ENCODE measurements around the gene FMNL2.

The FMNL2 gene

DNA sequence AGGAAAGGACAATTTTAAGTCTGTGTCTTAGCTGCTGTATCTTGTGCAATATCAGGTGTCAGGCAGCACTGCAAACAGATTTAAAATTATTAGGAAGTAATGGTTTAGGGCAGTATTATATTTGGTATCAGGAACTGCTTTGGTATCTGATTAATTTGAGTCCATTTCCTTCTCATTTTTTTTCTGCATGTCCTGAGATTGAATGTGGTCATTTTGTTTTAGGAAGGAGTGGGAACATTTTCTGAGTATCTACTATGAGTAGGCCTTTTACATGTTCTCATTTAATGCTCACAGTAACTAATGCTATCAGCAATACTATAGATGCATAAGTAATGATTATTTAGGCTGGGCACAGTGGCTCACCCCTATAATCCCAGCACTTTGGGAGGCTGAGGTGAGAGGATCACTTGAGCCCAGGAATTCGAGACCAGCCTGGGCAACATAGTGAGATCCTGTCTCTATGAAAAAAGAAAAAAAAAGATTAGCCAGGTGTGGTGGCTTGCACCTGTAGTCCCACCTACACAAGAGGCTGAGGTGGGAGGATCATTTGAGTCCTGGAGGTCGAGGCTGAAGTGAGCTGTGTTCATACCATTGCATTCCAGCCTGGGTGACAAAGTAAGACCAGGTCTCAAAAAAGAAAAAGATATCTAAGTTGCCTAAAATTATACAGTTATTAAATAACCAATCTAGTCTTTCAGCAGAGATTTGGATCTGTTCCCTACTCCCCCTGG lies 4.7 kb downstream of the FMNL2 start:
- no peak for DNase-seq (ENCODE audit: low read depth)

GRCh38 chr2:152342259-152343046 lies 7.5 kb downstream of the FMNL2 start:
- DNase-seq (ENCODE audit: low read depth), result no peak

GRCh38 chr2:152343426-152343825 lies 8.5 kb downstream of the FMNL2 start:
- DNase-seq (ENCODE audit: low read depth), result no peak

DNA sequence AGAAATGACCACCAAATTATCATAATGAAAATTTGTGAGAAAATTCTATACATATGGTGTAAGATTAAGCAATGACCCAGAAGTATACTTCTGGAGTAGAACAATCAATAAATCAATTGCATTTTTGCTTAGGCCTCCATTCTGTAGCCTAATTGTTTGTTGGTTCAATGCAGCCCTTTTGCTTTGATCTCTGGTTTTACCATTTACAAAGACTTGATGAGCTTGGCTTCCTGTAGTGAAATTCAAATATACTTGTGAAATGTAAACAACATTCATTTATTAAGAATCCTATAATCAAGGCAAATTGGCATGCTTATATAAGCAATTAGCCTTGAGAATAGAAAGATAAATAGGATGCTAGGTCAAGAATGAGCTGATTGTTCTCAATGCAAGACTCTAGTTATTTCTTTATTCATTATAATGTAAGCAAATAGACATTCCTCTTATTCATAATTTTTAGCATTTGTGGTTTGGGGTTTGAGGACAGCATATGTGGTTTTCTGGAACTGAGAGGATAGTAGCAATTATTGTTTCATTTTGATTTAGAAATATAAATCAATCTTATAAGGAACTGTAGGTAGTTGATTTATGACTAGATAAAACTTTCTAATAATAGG lies 9.7 kb downstream of the FMNL2 start:
- DNase-seq (ENCODE audit: low read depth), result no peak

DNA sequence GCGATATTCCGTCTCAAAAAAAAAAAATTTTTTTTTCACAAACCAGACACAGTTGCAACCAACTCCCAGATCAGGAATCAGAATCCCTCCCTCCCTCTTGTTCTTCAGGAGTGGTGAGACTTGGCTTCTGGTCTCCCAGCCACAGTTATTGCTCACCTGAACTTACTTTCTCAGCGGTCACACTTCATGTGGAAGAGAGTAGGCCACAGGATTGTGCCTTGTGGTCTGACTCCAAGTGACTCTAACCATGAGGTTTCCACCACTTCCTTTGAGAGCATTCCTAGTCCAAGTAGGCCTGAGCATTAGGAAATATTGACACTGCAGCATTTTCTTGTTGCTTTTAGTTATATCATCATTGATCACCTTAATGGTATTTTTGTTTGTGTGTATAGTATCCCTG lies 12.1 kb downstream of the FMNL2 start:
- peak; percentile 90 for DNase-seq (ENCODE audit: low read depth)

DNA sequence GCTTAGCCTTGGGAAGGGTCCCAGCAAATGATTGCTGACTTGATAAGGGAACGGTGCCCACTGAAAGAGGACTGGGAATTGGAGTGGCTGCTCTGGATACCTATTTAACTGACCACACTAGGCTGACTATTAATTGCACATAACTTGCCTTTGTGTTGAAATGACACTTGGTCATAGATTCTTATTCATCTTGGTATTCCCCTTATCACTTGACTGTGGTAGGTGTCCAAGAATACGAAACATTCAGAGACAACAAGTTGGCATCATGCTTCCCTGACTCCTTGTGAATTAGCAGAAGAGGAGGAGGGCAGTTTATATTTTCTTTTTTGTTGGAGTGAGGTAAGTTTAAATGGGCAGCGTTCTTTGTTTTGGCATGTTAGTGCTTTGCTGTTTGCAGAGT lies 13.4 kb downstream of the FMNL2 start:
- peak; percentile 47 for DNase-seq (ENCODE audit: low read depth)

DNA sequence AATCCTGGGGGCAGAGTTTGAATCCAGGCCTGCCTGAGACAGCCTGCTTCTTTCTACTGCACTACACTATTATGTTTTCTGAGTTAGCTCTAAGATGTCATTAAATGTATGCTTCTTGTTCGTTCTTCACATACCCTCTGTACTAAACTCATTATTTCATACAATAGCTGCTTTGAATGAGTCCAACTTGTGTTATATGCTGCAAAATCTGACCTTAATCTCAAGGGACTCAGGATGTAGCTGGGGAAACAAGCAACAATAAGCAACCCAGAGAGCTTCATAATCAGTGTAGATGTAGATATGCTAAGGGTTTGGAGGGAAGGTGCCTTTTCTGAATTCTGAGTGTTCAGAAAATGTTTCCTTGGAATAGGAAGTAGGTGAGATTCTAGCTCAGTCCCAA lies 14.4 kb downstream of the FMNL2 start:
- DNase-seq (ENCODE audit: low read depth), result no peak

DNA sequence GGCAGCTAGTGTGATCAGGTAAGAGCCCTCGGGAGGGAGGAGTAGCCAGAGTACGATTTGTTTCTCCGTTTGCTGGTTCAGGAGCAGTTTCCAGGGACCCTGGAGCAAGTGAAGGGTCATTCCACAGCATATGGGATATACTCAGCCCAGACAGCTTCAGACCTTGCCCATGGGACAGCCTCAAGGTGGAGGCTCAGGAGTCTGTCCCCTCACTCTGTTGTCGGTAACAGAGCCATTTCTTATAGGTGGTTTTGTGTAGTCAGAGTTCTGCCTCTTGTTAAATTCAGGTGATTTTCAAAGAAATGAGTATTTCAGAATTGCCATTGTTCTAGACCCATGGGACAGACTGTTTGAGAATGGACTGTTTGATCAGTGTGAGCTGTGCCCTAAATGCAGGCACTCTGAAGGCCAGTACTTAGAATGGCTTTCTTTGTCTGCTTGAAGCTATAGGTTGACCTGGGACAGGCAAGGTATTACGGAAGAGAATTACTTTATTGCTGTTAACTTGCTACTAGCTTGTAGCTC lies 15.2 kb downstream of the FMNL2 start:
- no peak for DNase-seq (ENCODE audit: low read depth)

- no peak for DNase-seq (ENCODE audit: low read depth)
Measured at GRCh38 chr2:152352616-152353015, 17.6 kb downstream of the FMNL2 start.

DNA sequence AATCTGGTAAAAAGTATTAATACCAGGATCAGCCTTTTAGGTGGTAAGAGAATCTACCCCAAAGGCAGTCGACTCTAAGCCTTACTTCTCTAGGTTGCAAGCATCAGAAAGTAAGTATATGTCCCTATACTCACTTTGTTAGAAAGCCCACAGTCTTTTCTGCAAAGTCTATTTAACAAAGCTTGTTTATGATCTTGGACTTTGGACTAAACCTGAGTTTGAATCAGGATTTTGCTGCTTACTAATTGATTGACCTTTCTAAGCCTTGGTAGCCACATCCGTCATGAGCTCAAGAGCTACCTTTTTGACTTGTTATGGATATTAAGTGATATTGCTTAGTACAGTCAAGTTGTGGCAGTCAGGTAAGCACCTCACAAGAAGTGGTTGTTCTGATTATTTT lies 18.4 kb downstream of the FMNL2 start:
- DNase-seq (ENCODE audit: low read depth), result no peak

DNA sequence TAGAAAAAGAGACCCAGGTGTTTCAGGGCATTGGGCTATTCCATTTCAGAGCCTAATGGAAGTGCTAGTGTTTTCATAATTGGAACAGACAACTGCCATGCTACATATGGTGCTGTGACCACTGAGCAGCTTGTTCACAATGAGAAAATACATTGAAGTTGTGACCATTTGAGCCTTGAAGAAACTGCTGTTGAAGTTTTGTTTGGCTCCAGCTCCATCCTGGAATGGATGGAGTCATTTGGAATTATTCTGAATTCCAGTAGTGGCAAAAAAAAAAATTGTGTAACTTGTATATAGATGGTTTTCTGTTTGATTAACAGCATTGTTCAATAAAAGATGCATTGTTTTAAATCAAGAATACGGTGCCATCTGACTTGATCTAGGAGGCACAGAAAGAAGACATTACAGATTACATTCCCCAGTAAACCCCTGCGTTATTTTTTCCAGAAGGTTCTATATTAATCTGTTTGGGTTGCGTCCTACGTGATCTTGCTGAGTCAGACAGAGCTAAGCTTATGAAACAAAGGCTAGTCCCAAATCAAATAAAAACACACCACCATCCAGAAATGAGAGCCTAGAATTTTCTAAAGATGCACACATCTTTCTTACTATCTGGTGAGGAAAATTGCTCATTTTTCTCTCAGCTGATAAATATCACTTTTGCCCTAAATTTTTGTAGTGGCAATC lies 19.2 kb downstream of the FMNL2 start:
- peak; percentile 81 for DNase-seq (ENCODE audit: low read depth)

GRCh38 chr2:152354909-152355308 lies 19.9 kb downstream of the FMNL2 start:
- peak; percentile 50 for DNase-seq (ENCODE audit: low read depth)

GRCh38 chr2:152355409-152355831 lies 20.4 kb downstream of the FMNL2 start:
- DNase-seq (ENCODE audit: low read depth), result no peak

- DNase-seq (ENCODE audit: low read depth), result no peak
Measured at GRCh38 chr2:152359573-152360363, 24.8 kb downstream of the FMNL2 start.

- no peak for DNase-seq (ENCODE audit: low read depth)
Measured at GRCh38 chr2:152363936-152364335, 29.0 kb downstream of the FMNL2 start.

GRCh38 chr2:152367547-152368390 lies 32.8 kb downstream of the FMNL2 start:
- peak; percentile 31 for DNase-seq (ENCODE audit: low read depth)

DNA sequence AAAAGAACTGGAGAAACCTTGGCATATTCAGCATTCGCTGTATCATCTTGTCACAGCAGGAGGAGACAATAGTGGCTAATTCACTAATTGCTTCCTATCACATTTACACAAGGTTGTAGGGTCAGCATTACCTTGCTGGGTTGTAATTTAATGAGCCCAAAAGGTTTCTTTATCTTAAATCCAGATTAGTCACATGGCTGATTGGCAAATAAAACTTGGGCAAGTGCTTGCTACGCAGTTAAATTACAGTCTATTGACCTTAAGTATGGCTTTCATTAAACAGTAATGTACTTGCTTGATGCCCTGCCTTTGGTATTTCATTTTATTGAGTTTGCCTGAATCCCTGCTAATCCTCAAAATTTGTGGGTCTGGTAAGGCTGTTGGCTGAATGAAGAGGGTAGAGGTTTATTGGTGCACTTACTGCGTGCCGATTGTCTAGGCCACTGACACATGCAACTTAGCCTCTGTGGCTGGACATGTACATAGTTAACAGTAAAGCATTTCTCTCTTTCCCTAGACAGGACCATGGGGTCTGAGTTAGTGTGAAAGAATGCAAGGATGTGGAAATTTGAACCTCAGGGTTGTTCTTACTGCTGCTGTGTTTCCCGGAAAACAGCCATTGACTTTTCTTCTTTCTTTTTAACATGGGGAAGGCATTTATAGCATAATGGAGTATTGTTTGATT lies 34.3 kb downstream of the FMNL2 start:
- peak; percentile 96 for DNase-seq (ENCODE audit: low read depth)

GRCh38 chr2:152370783-152371182 lies 35.8 kb downstream of the FMNL2 start:
- DNase-seq (ENCODE audit: low read depth), result peak; percentile 18

DNA sequence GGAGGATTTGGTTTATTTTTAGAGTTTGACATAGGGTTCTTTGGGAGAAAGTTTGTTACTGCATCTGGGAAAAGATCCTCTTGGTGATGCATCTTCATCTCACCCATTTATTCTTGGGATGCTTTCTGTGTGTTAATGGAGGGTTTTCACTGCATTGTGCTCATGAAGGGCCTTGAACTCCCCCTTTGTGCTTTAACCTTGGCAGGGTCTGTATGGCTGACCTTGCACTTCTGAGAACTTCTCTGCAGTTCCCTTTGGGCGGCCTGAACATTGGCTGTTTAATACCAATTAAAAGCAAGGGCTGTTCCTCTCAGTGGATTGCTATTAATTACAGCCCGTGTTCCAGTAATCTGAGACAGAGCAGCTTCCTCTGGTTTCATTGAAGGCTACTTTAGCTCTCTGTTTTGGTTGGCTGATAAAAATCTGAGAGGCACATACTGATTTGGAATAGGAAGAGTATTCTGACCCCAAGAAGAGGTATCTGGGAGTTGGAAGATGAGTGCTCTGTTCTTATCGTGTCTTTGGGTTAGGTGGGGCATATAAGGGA lies 37.5 kb downstream of the FMNL2 start:
- DNase-seq (ENCODE audit: low read depth), result peak; percentile 18

GRCh38 chr2:152375174-152375573 lies 40.2 kb downstream of the FMNL2 start:
- no peak for DNase-seq (ENCODE audit: low read depth)

Data from iris pigment epithelial cell (primary cell).